ENCODE results near the gene SMIM30. TPM values are rescaled to one million over a fixed set of nuclear protein-coding genes. Genes with fewer than 3 reads are reported as not detected.

Gene SMIM30
- total and polyA plus RNA-seq, 7 donors = 56.2 to 115 (median 67.8) TPM

GRCh38 chr7:113071465-113071864, 46.9 kb downstream of the SMIM30 start:
- Histone ChIP-seq H3K9me3 (no peaks in the 10 kb centered on the region), H3K27me3 (ENCODE audit: insufficient read depth in 3 of 3, low read length in 2 of 3) (peaks cover 0 to 2% (median 0%) of the 10 kb centered on the region in 3 donors), H3K4me1 (no peaks in the 10 kb centered on the region), H3K4me3 (no peak overlapping the region), H3K36me3 (ENCODE audit: insufficient read depth in 1 of 2, low read depth in 1 of 2) (no peaks in the 10 kb centered on the region), H3K27ac (no peak overlapping the region)
- DNase-seq (no peak), ATAC-seq (no peak)
- no peak for TF ChIP-seq CTCF (IDR thresholded peaks at IDR 0.05)
- 7 to 18% (median 8%) methylated on average over 1 of the region's 1 CpG for WGBS, 3 donors
- intact Hi-C loops (cut with DNase I) = no loop called here

Other genes with a start within 250 kb of the SMIM30 start
- gene GPR85, start 31.7 kb downstream of the SMIM30 start, total RNA-seq = under 1 TPM in 2 of 4 donors, not detected in 2; 0.15 to 0.19 TPM
- gene GPR85, start 31.7 kb downstream of the SMIM30 start, polyA plus RNA-seq = under 1 TPM in 2 of 3 donors, not detected in 1; 0.09 to 0.19 TPM

Data from psoas muscle (tissue), 8 donors.